Mucosa of descending colon (tissue), 3 donors: ENCODE measurements around the gene PLD1. TPM values are rescaled to one million over a fixed set of nuclear protein-coding genes. Genes with fewer than 3 reads are reported as not detected.

ENCODE experiments used
- ATAC-seq: fragments of 200-7000 bp; cut with Tn5 transposase; one replicate; pipeline ENCODE4 v1.9.1; 2020; ENCODE audit warnings: mild to moderate bottlenecking, moderate library complexity
- DNase-seq, 3 donors: peaks; one replicate each; pipeline ENCODE4 v3.0.0-alpha.2; 2020
- H3K36me3 ChIP-seq: fragments of 200-600 bp; one replicate; pipeline ENCODE4 v1.8.0; 2021; ENCODE audit warnings: low read depth, mild to moderate bottlenecking
- H3K4me1 ChIP-seq: fragments of 200-600 bp; one replicate; pipeline ENCODE4 v1.8.0; 2021; ENCODE audit warnings: low read depth, mild to moderate bottlenecking
- H3K4me3 ChIP-seq: fragments of 200-600 bp; one replicate; pipeline ENCODE4 v1.8.0; 2021; ENCODE audit warnings: mild to moderate bottlenecking
- H3K9me3 ChIP-seq: fragments of 200-600 bp; one replicate; pipeline ENCODE4 v1.8.0; 2021; ENCODE audit warnings: mild to moderate bottlenecking
- CTCF ChIP-seq: fragments of 200-600 bp; IDR thresholded peaks from one replicate; pipeline ENCODE4 v1.8.0; 2022; ENCODE audit warnings: antibody characterized with exemption, mild to moderate bottlenecking
- intact Hi-C, 2 donors: fragments of 100-400 bp; cut with DNase I in 1 of 2; cut with micrococcal nuclease in 1 of 2; formaldehyde crosslinking; loops; one replicate each; pipeline versions ENCODE4 v1.11.0 to v1.11.1; 2022; cut with DNase I, micrococcal nuclease
- total RNA-seq, 3 donors: library from RNA; stranded (reverse); fragmentation: NEBNext Ultra II Directional in 2 of 3; extraction: Animal tissue kit (Norgen Biotek cat#: 25700) in 2 of 3; gene quantifications; one replicate each; pipeline versions ENCODE4 v1.2.1 to v1.2.4, GENCODE V29; 2021 to 2023
- donor health status: DM: no; HTN: no; CAD: no; lungs with moderate emphysema.
- donor health status: DM: no; HTN: no; CAD: no.
- donor health status: DM: no; HTN: yes; CAD: no.

Gene PLD1
- total RNA-seq, 3 donors from 2014 or later = 46.6 to 105 (median 65.1) TPM

DNA sequence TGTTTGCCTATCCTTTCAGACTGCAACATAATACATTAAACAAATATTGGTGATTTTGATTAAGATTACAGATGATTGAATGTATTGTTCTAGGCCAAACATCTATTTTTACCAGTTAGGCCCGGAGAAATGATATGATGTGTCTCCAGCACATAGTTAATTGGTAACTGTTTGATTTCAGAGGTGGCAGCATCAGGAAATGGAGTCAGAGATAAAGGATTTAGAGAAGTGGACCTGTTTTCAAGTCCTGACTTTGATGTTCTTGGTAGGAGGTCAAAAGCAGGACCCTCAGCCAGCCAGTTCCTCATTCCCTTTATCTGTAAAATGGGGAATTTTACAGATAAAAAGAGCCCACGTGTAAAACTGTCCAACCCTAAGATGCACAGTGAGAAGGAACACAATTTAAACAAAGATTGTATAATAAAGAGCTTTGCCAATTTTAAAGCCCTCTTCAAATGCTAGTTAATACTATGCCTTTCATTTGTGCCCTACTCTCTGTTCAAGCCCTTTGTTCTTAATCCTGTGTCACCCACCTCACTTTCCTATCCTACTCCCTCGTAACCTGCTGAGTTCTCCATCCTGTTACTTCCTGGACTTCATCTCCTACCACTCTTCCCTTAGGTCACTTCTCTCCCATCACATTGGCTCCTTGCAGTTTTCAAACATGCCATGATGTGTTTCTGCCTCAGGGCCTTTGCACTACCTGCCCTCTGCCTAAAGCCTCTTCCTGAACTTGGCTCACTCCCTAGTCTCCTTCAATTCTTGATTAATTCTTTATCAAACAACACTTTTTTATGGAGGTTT, 35.4 kb upstream of the PLD1 start:
- no peak overlapping the region for H3K4me3 ChIP-seq
- H3K9me3 ChIP-seq = no peaks in the 10 kb centered on the region
- no peaks in the 10 kb centered on the region for H3K36me3 ChIP-seq
- H3K4me1 ChIP-seq = no peaks in the 10 kb centered on the region
- intact Hi-C loops = no loop called here
- no peak for DNase-seq
- no peak for TF ChIP-seq CTCF
- ATAC-seq = no peak

- Histone ChIP-seq H3K4me1 (no peaks in the 10 kb centered on the region), H3K36me3 (no peaks in the 10 kb centered on the region), H3K9me3 (no peaks in the 10 kb centered on the region), H3K4me3 (no peak overlapping the region)
- DNase-seq = no peak
- intact Hi-C loops = no loop called here
- TF ChIP-seq CTCF = no peak
- no peak for ATAC-seq
Measured at GRCh38 chr3:171844873-171845272, 34.6 kb upstream of the PLD1 start.

DNA sequence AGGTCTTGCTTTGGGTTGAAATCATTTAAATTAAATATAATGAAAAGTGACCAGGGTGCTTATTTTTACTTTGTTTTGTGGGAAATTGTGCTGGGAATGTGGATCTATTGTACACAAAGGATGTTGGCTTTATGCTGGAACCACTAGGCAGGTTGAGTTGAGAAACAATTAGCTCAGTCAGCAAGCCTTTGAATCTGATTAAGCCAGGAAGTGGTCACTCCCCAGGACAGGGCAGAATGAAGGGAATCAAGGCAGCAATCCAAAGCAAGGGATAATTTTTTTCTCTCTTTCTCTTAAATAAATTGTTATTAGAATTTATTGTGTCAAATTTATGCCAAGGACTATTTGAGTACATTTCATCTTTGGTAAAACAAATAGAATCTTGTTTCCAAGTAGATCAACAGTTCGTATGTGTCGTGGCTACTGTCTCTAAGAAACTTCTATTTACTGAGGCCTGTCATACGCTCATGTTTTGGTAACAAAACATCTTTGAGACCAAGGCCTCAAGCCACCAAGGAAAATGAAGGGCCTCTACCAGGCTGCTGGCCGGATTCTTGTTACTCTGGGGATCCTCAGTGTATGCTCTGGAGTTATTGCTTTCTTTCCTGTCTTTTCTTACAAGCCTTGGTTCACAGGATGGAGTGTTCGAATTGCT, 32.7 kb upstream of the PLD1 start, which contains the start of gene TMEM212:
TSS of gene TMEM212 (plus strand) at position 486 of the 655 bp plus-strand sequence. CDS start at position 521, 35 bp downstream.
- DNase-seq (no peak), ATAC-seq (no peak)
- no peak within 1 kb of the TSS for H3K4me3 ChIP-seq
- TF ChIP-seq CTCF = no peak
- no peaks in the 10 kb centered on the region for H3K36me3 ChIP-seq
- intact Hi-C loops = no loop called here
- H3K4me1 ChIP-seq = no peaks in the 10 kb centered on the region
- H3K9me3 ChIP-seq = no peaks in the 10 kb centered on the region

GRCh38 chr3:171841620-171842000, 31.3 kb upstream of the PLD1 start:
- TF ChIP-seq CTCF = no peak
- no peaks in the 10 kb centered on the region for H3K9me3 ChIP-seq
- no peak for ATAC-seq
- H3K36me3 ChIP-seq = no peaks in the 10 kb centered on the region
- no peaks in the 10 kb centered on the region for H3K4me1 ChIP-seq
- DNase-seq = no peak
- no peak overlapping the region for H3K4me3 ChIP-seq
- intact Hi-C loops = no loop called here

GRCh38 chr3:171840811-171841619, 30.7 kb upstream of the PLD1 start:
- TF ChIP-seq CTCF = no peak
- no peak for ATAC-seq

More at GRCh38 chr3:171840811-171841619, 30.7 kb upstream of the PLD1 start:
- no peaks in the 10 kb centered on the region for H3K4me1 ChIP-seq
- no peak overlapping the region for H3K4me3 ChIP-seq
- no peaks in the 10 kb centered on the region for H3K9me3 ChIP-seq
- no peak for DNase-seq
- no peaks in the 10 kb centered on the region for H3K36me3 ChIP-seq
- intact Hi-C loops = no loop called here
